Ovary (tissue), 3 donors: ENCODE results near the gene LMF1.

Experiments used
- EP300 ChIP-seq: sonication (generic); formaldehyde crosslinking; IDR thresholded peaks from one replicate; pipeline ENCODE4 v1.6.1; 2017; ENCODE audit warnings: antibody characterized with exemption
- POLR2A ChIP-seq: fragments of 450-650 bp; IDR thresholded peaks from one replicate; pipeline ENCODE4 v1.6.1; 2017; ENCODE audit warnings: antibody characterized with exemption, mild to moderate bottlenecking, moderate library complexity
- TF ChIP-seq, protein P1 (sequence below), 3 donors: fragments of 450-650 bp in 2 of 3; fragments of 200-600 bp in 1 of 3; IDR thresholded peaks; one replicate each; pipeline versions ENCODE4 v1.5.1 to v1.8.0; 2016 to 2022; ENCODE audit warnings: antibody characterized with exemption in 3 of 3, mild to moderate bottlenecking in 1 of 3
- donor health status: DM: no; HTN: no; CAD: no.

DNA sequence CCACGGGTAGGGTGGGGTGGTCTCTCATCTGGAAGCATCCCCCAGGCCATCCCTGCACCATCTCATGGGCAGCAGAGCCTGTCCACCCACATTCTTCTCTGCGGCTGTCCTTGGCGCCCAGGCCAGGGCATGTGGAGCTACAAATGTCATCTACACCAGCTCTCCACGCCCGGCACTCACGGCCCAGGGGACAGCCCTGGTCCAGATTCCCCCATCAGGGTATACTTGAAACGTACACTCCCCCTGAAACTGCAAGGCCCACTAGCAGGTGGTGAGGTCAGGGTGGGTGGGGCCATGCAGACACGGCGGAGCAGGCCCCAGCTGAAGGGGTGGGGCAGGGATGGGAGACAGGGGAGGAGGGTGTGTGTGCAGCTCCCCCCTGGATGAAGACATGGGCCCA, 7.6 kb upstream of the LMF1 start:
- TF ChIP-seq, protein P1, sequence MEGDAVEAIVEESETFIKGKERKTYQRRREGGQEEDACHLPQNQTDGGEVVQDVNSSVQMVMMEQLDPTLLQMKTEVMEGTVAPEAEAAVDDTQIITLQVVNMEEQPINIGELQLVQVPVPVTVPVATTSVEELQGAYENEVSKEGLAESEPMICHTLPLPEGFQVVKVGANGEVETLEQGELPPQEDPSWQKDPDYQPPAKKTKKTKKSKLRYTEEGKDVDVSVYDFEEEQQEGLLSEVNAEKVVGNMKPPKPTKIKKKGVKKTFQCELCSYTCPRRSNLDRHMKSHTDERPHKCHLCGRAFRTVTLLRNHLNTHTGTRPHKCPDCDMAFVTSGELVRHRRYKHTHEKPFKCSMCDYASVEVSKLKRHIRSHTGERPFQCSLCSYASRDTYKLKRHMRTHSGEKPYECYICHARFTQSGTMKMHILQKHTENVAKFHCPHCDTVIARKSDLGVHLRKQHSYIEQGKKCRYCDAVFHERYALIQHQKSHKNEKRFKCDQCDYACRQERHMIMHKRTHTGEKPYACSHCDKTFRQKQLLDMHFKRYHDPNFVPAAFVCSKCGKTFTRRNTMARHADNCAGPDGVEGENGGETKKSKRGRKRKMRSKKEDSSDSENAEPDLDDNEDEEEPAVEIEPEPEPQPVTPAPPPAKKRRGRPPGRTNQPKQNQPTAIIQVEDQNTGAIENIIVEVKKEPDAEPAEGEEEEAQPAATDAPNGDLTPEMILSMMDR (IDR thresholded peaks at IDR 0.05), result no peak
- TF ChIP-seq POLR2A (no peak), EP300 (no peak)
